Stimulated activated effector memory CD8-positive, alpha-beta T cell treated with anti-CD3 and anti-CD28 coated beads, Interleukin-12 subunit alpha, Interleukin-12 subunit beta, amount 100 ng/mL, for 72 hours (primary cell): Measurements from ENCODE around the gene PRKCH.

Source experiments
- ATAC-seq: fragments of 150-1000 bp; cut with Tn5 transposase; 2 replicates; pipeline ENCODE4 v1.10.0; 2021
- DNase-seq, 2 donors: peaks; one replicate each; pipeline ENCODE4 v3.0.0; 2021 to 2022; ENCODE audit warnings: low spot score in 2 of 2
- H3K27ac Mint-ChIP-seq: one replicate; pipeline ENCODE4 v1.8.0; 2022; ENCODE audit warnings: mild to moderate bottlenecking, mixed read lengths
- H3K36me3 Mint-ChIP-seq: one replicate; pipeline ENCODE4 v1.8.0; 2022; ENCODE audit warnings: mild to moderate bottlenecking, mixed read lengths
- H3K4me1 Mint-ChIP-seq: one replicate; pipeline ENCODE4 v1.8.0; 2022; ENCODE audit warnings: mixed read lengths
- H3K4me3 Mint-ChIP-seq: one replicate; pipeline ENCODE4 v1.8.0; 2022; ENCODE audit warnings: mild to moderate bottlenecking, mixed read lengths
- H3K9me3 Mint-ChIP-seq: one replicate; pipeline ENCODE4 v1.8.0; 2022; ENCODE audit warnings: mixed read lengths

The PRKCH gene

DNA sequence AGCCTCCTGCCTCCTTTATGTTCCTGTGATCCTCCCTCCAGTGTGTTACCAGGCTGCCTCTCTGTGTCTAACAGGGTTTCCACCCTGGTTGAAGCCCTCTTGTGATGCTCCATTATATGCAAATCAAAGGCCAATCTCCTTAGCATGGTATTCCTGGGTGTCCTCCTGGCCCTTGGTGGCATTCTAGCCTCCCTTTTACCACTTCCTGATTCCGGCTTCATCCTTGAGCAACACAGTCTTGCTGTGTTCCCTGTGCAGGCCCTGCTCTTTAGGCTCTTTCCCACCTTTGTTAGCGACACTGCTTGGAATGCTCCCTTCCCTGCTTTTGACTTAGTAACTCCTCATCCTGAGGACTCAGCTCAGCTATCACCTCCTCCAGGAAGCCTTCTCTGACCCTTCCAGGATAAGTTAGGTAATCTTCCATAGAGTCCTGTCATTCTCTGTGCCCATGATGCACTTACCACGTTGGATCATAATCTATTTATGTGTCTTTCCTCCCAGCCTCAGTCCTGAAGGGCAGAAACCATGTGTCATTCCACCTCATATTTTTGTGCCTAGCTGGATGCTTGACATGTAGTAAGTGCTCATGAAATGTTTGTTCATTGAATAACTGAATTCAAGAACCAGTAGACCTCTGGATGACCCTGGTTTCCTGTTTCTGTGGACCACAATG, 37.3 kb downstream of the PRKCH start:
- no peaks in the 10 kb centered on the region for H3K9me3 Mint-ChIP-seq
- H3K4me3 Mint-ChIP-seq = peak overlapping the region; percentile 40
- H3K36me3 Mint-ChIP-seq = peaks cover 68% of the 10 kb centered on the region
- H3K4me1 Mint-ChIP-seq = peaks cover 67% of the 10 kb centered on the region
- H3K27ac Mint-ChIP-seq = peak overlapping the region; percentile 88
- DNase-seq (no peak), ATAC-seq (peak; percentile 46)

DNA sequence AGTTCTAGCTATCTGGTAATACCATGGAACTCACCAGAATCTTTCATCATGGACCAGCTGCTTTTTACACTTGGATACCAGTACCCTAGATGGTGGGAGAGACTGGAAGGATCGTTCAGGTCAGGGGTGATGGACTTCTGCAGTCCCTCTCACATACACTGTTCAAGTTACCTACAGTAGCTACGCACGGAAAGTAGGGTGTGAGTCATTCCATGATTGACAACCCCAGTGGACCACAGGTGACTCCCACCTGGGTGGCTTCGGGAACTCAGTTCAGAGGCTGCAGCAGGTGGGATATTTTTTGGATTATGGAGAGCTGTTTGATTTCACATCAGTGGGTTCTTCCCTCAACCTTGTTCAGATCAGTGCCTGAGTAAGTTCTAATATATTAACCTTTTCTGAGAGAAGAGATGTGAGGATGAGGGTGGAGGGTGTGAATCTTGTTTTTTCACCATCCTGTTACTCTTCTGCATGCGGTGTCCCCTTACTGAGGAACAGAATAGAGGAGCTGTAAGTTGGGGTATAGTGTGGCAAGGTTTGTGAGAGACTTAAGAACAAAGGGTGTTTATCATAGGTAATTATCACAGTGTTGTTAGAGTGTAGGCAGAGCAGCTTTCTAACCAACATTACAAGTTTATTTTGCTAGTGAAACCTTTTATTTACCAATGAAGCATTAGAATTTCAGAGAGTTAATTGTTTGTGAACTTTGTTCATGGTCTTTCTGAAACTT, 39.6 kb downstream of the PRKCH start:
- peak; percentile 64 for ATAC-seq
- peaks cover 50% of the 10 kb centered on the region for H3K4me1 Mint-ChIP-seq
- peak overlapping the region; percentile 38 for H3K4me3 Mint-ChIP-seq
- H3K36me3 Mint-ChIP-seq = peaks cover 51% of the 10 kb centered on the region
- DNase-seq = no peak
- H3K9me3 Mint-ChIP-seq = no peaks in the 10 kb centered on the region
- peak overlapping the region; percentile 72 for H3K27ac Mint-ChIP-seq

DNA sequence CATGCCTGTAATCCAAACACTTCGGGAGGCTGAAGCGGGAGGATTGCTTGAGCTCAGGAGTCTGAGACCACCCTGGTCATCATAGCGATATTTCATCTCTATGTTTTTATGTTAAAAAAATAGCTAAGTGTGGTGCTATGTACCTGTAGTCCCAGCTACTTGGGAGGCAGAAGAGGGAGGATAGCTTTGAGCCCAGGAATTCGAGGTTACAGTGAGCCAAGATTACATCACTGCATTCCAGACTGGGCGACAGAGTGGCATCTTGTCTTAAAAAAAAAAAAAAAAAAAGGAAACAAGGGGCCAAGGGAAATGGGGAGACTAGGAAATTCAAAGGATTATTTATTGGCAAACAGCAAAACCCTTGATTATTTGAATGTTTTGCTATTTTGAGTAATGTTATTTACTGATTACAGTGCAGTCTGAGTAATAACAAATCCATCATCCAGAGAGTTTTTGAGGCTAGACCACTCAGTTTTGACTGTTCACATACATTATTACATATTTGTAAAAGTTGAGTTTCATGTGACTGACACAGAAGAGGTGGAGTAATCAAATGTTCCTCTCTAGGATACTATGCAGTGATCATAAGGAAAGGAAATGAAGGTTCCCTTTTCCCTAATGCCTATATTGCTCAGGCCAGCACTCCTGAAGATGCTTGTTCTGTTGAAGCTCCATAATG, 40.8 kb downstream of the PRKCH start:
- Mint-ChIP-seq H3K4me3 (no peak overlapping the region), H3K9me3 (no peaks in the 10 kb centered on the region), H3K27ac (no peak overlapping the region), H3K4me1 (peaks cover 48% of the 10 kb centered on the region), H3K36me3 (peaks cover 43% of the 10 kb centered on the region)
- ATAC-seq (peak; percentile 70), DNase-seq (no peak)

DNA sequence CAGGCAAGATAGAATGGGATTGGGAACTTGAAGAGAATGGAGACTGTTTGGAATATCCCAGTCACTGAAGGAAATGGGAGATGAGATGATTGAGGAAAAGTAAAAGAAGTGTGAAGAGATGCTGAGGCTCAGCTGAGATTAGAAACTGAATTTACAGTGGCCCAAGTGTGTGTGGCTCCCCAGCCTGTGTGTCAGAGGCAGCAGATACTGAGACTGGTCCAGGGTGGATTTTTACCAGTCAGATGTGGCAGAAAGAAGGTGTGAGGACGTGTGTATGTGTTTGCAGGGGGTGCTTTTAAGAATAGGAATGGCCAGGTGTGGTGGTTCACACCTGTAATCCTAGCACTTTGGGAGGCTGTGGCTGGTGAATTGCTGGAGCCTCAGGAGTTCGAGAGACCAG, 42.9 kb downstream of the PRKCH start:
- Mint-ChIP-seq H3K4me3 (no peak overlapping the region), H3K36me3 (peaks cover 33% of the 10 kb centered on the region), H3K27ac (no peak overlapping the region), H3K9me3 (no peaks in the 10 kb centered on the region), H3K4me1 (peaks cover 47% of the 10 kb centered on the region)
- ATAC-seq = peak; percentile 56
- no peak for DNase-seq

DNA sequence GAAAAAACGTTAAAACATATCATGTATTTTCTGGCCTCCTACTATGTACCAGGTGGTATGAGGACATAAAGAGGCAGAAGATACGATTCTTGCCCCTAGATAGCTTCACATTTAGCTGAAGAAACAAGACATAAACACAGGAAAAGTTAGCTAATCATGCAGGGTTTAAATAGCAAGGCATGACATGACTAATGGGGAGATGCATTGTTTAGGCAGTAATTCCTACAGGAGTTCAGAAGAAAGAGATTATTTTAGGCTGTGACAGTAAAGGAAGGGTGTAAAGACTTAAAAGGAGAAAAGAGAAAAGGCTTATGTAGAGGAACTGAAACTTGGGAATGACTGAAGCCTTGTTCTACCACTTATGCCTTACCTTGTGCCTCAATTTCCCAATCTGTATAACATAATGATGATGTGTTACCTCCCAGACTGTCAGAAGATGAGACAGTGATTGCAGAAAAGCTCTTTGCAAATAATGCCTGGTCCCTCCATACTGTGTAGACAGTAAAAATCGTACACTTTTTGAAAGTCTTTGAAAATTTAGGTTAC, 44.4 kb downstream of the PRKCH start:
- Mint-ChIP-seq H3K4me1 (peaks cover 49% of the 10 kb centered on the region), H3K36me3 (peaks cover 31% of the 10 kb centered on the region), H3K9me3 (no peaks in the 10 kb centered on the region), H3K27ac (no peak overlapping the region), H3K4me3 (no peak overlapping the region)
- ATAC-seq (no peak), DNase-seq (no peak)

DNA sequence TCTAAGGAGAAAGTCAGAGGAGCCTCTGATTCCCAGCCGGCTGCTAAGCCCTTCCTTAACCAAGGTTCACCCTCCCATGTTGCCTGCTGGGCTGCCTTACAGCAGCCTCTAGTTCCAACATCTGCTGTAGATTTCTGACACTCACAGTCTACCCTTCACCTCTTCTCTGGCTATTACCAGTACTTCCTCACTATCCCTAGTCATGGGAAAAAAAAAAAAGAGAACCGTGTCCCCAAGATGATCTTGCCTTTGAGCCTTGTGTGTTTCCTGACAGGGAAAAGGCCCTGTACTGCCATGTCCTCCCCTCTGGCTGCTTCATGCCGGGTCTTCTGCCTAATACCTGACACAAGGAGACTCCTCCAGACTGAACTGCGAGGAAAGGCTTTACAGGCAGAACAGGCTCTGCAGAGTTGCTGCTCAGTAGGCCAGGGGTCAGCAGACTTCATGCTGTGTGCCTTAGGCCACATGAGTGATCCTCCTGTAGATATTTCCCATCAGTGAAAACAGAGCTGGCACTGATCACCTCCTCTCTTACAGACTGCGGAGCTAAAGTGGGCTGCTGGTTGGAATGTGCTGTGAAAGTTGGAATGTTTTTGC, 46.8 kb downstream of the PRKCH start:
- Mint-ChIP-seq H3K36me3 (peaks cover 35% of the 10 kb centered on the region), H3K27ac (no peak overlapping the region), H3K4me1 (peaks cover 66% of the 10 kb centered on the region), H3K4me3 (no peak overlapping the region), H3K9me3 (peaks cover 3% of the 10 kb centered on the region)
- ATAC-seq (no peak), DNase-seq (no peak)

DNA sequence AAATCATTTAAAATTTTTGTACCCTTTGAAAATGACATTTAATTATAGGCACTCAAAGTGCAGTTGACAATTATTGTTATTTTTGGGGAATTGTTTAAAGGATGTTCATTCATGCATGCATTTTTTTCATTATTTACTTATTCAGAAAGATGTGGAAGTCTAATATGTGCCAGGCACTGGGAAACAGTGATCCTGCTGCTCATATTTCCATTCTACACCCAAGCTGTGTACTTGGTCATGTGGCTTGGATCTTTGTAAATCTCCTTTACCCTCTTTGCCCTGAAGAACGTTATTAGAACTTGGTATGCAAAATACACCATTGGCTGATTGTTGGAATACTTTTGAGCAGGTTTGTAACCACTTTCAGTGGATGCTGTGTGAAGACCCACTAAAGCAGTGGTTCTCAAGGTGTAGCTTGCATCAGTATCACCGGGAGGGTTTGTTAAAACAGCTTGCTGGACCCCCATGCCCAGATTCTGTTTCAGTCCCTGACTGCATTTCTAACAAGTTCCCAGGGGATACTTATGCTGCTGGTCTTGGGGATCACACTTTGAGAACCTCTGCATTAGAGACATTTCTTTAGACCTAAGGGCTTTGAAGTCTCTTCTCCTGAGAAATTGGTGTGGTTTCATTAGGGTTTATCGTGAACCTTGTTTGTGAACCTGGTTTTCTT, 47.5 kb downstream of the PRKCH start:
- Mint-ChIP-seq H3K9me3 (peaks cover 4% of the 10 kb centered on the region), H3K27ac (no peak overlapping the region), H3K4me1 (peaks cover 73% of the 10 kb centered on the region), H3K36me3 (peaks cover 42% of the 10 kb centered on the region), H3K4me3 (no peak overlapping the region)
- no peak for DNase-seq
- no peak for ATAC-seq

DNA sequence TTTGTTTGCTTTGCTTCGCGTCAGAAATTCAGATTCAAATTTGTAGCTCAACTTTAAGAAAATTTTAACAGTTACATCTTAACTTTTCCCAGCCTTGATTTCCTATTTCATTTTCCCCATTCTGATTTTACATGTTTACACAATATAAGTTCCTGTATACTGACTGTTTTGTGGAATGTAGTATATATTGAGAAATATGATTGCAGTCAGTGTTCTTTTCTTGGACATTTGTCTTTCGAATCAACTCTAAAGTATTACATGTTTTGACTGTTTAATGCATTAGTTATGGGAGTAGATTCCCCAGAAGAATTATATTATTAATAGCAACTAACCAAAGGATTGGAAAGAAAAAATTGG, 48.1 kb downstream of the PRKCH start:
- H3K36me3 Mint-ChIP-seq = peaks cover 47% of the 10 kb centered on the region
- no peak for DNase-seq
- ATAC-seq = no peak
- peaks cover 77% of the 10 kb centered on the region for H3K4me1 Mint-ChIP-seq
- no peak overlapping the region for H3K27ac Mint-ChIP-seq
- H3K9me3 Mint-ChIP-seq = peaks cover 4% of the 10 kb centered on the region
- no peak overlapping the region for H3K4me3 Mint-ChIP-seq

DNA sequence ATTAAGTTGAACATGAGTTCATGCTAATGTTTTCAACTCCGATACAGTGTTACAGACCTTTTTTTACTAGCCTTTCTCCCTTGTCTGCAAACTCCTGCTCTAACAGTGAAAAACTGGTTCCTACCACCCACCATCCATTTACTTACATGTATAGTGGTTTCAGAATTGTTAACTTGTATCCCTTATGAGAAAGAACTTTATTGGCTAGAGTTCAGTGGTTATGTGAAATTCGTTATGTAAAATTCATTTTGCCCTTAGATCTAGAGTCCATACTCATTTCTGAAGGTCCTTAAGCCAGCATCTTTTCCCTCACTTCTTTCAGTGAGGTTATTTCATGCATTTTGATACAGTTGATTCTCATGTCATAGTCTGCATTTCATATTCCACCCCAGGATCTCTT, 51.0 kb downstream of the PRKCH start:
- Mint-ChIP-seq H3K36me3 (peaks cover 67% of the 10 kb centered on the region), H3K4me3 (peak overlapping the region; percentile 33), H3K27ac (peak overlapping the region; percentile 16), H3K4me1 (peaks cover 78% of the 10 kb centered on the region), H3K9me3 (peaks cover 12% of the 10 kb centered on the region)
- ATAC-seq (peak; percentile 89), DNase-seq (no peak)

DNA sequence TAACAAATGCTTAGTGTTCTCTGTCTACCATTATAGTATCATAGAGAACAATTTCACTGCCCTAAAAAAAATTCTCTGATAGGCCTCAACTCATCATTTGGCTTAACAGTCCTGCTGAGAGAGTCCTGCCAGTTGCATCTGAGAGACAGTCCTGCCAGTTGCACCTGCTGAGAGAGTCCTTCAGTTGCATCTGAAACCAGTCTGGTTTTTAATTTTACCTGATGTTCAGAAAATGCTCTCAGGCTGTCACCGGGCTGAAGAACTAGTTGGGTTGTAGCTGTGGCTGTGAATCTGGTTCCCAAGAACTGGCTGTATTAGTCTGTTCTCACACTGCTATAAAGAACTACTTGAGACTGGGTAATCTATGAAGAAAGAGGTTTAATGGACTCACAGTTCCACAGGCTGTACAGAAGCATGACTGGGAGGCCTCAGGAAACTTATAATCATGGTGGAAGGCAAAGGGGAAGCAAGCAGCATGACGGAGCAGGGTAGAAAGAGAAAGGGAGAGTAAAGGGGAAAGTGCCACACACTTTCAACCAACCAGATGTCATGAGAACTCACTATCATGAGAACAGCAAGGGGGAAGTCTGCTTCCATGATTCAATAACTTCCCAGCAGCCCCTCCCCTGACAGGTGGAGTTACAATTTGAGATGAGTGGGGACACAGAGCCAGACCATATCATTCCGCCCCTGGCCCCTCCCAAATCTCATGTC, 51.6 kb downstream of the PRKCH start:
- H3K36me3 Mint-ChIP-seq = peaks cover 68% of the 10 kb centered on the region
- peaks cover 12% of the 10 kb centered on the region for H3K9me3 Mint-ChIP-seq
- ATAC-seq (peak; percentile 17), DNase-seq (no peak)
- H3K4me1 Mint-ChIP-seq = peaks cover 72% of the 10 kb centered on the region
- peak overlapping the region; percentile 16 for H3K27ac Mint-ChIP-seq
- H3K4me3 Mint-ChIP-seq = peak overlapping the region; percentile 33

DNA sequence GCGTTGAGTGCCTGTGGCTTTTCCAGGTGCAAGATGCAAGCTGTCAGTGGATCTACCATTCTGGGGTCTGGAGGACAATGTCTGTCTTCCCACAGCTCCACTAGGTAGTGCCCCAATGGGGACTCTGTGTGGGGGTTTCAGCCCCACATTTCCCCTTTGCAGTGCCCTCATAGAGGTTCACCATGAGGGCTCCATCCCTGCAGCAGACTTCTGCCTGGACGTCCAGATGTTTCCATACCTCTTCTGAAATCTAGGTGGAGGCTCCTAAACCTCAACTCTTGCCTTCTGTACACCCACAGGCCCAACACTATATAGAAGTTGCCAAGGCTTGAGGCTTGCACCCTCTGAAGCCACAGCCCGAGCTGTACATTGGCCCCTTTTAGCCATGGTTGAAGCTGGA, 52.9 kb downstream of the PRKCH start:
- Mint-ChIP-seq H3K4me1 (peaks cover 60% of the 10 kb centered on the region), H3K4me3 (no peak overlapping the region), H3K27ac (no peak overlapping the region)

DNA sequence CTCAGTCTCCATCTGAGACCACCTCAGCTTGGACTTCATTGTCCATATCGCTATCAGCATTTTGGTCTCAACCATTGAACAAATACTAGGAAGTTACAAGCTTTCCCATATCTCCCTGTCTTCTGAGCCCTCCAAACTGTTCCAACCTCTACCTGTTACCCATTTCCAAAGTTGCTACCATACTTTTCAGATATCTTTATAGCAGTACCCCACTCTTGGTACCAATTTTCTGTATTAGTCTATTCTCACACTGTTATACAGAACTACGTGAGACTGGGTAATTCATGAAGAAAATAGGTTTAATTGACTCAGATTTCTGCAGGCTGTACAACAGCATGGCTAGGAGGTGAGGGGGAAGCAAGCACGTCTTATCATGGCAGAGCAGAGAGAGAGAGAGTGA, 53.8 kb downstream of the PRKCH start:
- ATAC-seq (no peak), DNase-seq (no peak)
- peak overlapping the region; percentile 17 for H3K27ac Mint-ChIP-seq
- peak overlapping the region; percentile 6 for H3K4me3 Mint-ChIP-seq
- H3K9me3 Mint-ChIP-seq = peaks cover 12% of the 10 kb centered on the region
- peaks cover 71% of the 10 kb centered on the region for H3K36me3 Mint-ChIP-seq
- peaks cover 53% of the 10 kb centered on the region for H3K4me1 Mint-ChIP-seq

More for the DNA sequence above, 52.9 kb downstream of the PRKCH start:
- no peak for ATAC-seq
- Mint-ChIP-seq H3K9me3 (peaks cover 12% of the 10 kb centered on the region), H3K36me3 (peaks cover 73% of the 10 kb centered on the region)
- DNase-seq = no peak

DNA sequence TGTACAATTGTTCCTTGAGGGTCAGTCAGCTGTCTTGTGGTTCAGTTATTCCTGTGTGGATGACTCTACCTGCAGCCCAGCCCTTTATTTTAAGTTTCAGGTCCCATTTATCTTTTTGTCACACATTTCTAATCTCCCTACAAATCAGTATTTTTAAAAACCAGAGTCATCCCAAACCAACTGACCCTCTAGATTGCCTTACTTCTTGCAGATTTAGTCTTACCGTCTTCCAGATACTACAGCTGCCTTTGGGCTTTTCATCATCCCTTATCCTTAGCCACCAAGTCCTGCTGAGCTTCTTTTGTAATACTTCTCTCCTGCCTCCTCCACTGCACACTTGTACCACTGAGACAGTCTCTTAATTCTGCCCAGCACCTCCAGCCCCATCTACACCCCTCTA, 54.9 kb downstream of the PRKCH start:
- peaks cover 42% of the 10 kb centered on the region for H3K4me1 Mint-ChIP-seq
- ATAC-seq = no peak
- no peak for DNase-seq
- H3K36me3 Mint-ChIP-seq = peaks cover 64% of the 10 kb centered on the region
- H3K4me3 Mint-ChIP-seq = no peak overlapping the region
- no peak overlapping the region for H3K27ac Mint-ChIP-seq
- peaks cover 12% of the 10 kb centered on the region for H3K9me3 Mint-ChIP-seq

DNA sequence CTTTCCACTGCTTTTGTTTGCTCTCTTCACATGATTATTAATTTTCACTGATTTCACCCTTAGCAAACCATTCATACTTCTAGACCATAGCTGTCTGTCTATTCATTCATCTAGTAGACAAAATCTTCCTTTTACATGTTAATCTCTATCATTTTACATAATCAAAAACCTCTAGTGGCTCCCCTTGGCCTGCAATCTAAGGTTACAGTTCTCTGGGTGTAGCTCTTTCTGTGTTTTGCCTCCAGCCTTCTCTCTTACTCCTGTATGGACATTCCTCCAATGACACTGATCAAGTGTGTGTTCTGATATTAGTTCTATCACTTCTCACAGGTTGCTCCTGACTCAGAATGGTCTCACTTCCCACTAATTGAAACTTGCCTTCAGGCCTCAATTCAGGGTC, 56.4 kb downstream of the PRKCH start:
- DNase-seq = no peak
- Mint-ChIP-seq H3K9me3 (peaks cover 12% of the 10 kb centered on the region), H3K27ac (no peak overlapping the region), H3K4me1 (peaks cover 28% of the 10 kb centered on the region), H3K36me3 (peaks cover 73% of the 10 kb centered on the region), H3K4me3 (peak overlapping the region; percentile 65)
- ATAC-seq = no peak
